ENCODE data around the gene EYA2.
A peak's percentile ranks its signal among the peaks of the same experiment; 100 is the strongest.

EYA2 gene

DNA sequence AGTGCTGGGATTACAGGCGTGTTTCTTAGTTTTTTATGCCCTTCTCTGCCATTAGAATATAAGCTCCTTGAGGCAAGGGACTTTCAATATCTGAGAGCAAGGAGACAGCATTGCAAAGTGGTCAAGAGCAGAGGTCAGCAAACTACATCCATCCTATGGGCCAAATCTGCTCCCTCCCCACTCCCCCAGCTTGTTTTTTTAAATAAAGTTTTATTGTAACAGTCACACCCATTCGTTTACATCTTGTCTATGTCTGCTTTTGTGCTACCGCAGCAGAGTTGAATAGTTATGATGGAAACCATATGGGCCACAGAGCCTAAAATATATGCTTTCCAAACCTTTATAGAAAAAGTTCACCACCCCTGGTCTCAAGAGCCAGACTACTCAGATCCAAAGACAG, 227.9 kb downstream of the EYA2 start:
- no peak for DNase-seq

DNA sequence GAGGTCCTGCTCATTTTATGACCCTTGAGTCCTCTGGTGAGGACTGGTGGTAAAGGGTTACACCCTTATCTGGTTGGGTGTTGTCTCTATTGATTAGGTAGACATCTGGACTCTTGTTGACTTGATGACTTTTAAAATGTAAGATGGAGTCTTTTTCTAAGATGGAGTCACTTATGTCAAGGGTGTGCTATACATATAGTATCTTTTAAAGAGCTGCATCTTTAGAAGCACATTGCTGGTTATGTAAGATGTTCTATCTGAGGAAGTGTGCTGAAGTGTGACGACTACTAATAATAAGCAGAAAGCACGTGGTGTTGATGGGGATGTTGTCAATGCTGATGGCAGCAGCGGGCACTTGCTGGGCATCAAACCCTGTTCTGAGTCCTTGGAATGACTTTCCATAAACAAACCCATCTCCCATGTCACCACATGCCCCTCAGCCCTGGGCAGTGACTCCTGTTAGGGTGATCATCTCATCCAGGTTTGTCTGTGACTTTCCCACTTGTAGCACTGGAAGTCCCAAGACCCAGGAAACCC, 229.6 kb downstream of the EYA2 start:
- no peak for DNase-seq

DNA sequence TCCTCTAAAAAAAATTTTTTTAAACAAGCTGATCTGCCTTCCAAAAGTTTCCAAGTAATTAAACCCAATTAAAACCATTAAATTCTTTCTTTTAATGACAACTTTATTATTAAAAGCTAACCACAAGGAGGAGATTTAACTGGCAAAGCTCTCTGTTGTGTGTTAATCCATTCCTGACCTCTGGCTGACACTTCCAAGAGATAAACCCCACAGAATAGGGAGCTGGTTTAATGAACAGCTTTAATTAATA, 230.8 kb downstream of the EYA2 start:
- no peak for DNase-seq

DNA sequence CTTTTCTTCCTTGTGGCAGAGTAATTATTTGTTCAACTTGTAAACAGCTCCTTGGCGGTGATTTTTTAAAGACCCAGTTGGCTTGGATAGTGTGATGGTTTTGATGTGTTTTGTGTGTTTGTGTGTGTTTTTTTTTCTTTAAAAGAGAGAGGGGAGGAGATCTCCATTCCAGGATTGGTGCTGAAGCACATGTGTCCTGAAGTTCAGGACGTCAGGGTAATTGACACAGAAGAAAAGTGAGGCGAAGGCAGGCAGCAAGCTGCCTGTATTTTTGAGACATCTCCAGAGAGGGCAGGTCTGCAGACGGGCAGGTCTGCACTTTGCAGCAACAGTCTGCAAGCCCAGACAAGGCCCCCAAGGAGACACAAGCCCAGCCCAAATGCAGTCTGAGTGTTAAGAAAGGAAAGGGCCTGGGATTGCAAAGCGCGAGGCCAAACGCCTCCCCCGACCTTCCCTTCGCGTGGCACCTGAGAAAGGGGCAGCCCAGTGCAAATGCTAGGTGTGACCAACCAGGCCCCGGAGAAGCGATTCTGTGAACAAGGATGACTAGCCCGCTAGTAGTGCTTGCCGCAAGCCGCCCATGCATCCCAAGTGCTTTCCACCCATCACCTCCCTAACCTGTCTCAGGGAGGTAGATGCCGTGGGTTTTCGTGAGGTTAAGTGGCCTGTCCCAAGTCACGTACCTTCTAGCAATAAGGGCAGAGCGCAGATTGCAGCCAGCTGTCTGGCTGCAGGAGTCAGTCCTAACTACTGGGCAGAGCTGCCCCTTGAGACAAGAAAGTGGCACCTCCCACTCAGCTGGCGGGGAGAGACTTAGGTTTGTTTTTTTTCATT, 231.3 kb downstream of the EYA2 start:
- DNase-seq, result peak; percentile 63

DNA sequence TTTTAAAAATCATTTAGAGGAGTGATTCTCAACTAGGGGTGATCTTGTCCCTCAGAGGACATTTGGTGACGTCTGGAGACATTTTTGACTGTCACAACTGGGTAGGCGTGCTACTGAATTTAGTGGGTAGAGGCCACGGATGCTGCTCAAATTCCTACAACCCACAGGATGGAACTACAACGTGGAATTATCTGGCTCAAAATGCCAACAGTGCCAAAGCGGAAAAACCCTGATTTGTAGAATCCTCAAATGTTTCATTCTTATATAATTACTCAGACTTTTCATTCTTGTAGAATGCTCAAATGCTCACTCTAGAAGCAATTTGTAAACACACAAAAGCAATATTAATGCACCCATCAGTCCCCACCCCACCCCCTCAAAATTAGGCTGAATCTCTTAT, 232.1 kb downstream of the EYA2 start:
- peak; percentile 75 for DNase-seq

DNA sequence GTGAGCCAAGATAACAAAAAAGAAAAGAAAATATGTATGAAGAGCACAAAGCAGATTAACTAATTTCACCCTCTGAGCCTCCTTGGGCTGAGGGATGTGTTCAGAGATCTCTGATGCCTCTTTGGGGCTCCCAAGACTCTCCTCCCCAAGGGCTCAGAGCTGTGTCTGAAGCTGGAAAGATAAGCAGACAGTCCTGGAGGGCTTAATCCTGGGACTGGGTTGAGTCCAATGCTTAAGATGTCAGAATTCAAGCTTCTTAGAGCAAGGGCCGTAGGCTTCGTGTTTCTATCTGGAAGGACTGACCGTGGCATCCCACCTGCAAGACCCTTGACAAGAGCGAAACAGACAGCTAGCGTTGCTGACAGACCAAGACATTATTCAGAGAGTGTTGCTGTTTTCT, 232.9 kb downstream of the EYA2 start:
- no peak for DNase-seq

DNA sequence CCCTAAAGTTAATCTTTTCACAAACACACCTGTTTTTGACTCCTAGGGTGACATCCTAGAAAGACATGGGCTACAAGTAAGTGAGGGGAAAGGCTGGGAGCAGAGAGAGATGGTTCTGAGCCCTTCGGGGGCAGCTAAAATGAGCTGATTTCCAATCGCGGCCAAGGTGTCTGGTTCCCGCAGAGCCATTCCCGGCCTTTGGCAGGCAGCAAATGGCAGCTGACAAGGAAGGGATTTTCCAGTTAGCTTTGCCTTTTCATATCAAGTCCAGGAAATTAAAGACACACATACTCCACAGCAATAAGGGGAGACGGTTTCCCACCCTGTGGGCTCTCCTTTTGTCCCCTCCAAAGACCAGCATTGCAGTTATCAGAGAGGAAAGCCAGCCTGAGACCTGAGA, 233.4 kb downstream of the EYA2 start:
- DNase-seq, result no peak

DNA sequence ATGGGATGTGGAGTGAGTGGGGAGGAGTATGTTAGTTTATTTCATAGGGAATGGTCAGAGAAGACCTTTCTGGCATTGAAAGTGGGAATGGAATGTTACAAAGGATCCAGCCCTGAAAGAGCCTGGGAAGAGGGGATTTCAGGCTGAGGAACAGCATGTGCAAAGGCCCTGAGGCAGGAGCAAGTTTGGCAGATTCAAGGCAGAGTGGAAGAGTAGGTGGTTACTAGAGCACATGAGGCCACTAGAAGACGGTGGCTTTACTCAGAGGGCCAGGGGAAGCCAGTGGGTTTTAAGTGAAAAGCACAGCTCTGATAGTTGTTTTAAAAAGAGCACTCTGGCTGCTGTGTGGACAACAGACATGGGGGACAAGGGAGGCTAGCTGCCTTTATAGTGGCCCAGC, 234.7 kb downstream of the EYA2 start:
- no peak for DNase-seq

DNA sequence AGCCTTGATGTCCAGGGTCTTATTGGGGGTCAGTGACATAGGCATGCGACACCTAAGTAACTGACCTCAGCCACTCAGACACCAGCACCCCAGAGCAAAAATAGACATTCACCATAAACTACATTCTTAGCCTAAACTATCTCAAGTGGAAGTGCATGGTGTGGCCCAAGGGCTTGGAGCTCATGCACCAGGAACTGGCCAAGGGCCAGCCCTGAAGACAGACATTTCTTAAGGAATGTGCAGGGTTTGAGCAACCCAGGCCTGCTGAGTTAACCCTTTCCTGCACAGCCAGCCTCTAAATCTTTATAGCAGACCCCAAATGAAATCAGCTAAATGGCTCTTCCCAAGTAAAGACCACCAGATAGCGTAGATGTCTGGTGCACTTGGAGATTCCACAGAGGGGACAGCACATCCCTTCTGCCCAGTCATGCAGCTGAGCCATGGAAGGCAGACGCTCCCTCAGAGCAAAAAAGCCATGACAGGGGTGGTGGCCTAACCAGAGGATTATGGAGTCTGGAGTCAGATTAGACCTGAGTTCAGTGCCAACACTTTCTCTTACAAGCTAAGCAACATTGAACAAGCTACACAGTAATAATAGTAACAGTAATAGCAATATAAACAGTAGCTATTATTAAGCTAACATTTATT, 239.3 kb downstream of the EYA2 start:
- peak; percentile 92 for DNase-seq

DNA sequence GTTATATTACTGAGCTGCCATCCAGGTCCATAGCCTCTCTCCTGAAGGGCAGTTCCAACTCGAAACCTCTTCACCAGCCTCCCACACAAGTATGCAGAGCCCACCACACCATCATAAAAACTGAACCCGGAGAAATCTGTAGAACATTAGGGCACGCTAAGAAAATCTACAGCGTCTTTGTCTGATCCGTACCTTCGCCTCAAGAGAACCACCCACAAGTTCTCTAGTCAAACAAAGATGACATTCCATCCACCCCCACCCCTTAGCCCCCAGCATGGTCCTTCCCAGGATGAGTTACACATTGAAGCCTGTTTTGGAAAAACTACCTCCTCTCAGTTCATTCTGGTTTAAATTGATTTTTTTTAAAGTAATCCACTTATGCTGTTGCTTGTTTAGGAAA, 242.1 kb downstream of the EYA2 start:
- DNase-seq, result no peak

DNA sequence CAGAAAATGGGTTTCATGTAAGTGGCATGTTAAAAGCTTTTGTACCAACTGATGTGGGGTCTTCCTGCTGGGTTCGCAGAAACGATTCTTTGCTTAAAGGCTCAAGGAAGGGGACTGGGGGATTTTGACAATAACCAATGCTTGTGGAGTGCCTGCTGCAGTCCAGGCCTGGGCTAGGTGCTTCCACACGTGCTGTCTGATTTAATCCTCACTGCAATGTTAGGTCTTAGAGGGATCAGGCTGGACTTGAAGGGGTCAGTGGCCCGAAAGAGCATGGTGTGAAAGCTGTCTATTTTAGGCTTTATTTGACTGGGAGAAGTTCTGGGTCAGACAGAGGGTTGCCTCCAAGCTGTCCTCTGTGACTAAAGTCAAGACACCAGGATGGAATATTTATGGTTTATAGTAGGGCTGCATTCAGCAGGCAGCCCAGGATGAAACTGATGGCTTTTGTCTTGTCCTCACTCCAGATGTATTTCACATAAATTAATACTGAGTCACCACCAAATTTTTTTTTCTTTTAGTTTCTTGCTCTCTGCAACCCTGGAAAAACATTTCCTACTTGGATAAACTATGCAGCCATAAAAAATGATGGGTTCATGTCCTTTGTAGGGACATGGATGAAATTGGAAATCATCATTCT, 242.7 kb downstream of the EYA2 start:
- peak; percentile 73 for DNase-seq

DNA sequence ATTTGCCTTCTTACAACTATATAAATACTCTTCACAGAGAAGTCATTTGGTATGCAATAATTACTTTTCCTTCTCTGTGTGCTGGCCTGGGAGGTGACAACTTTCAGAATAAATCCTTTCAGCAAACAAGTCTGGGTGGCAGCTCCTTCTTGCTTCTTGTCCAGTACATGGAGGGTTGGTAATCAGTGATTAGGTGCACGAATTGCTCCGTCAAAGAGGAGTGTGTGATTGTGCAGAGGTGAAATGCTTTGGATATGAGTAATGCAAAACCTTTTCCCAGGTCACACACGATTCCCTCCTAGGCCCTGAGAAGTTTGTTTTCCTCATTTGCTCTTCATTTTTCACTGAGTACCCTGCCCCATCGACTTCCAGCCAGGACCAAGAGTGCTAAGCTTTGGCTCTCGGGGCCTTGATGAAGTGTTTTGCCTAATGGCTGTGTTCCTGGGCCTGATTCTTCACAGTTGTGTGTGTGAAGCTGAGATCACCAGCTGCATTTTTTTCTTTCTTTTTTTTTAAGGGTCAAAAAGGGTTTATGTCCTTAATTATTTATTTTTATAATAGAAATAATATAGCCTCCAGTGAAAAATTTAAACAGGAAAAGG, 245.4 kb downstream of the EYA2 start:
- no peak for DNase-seq

DNA sequence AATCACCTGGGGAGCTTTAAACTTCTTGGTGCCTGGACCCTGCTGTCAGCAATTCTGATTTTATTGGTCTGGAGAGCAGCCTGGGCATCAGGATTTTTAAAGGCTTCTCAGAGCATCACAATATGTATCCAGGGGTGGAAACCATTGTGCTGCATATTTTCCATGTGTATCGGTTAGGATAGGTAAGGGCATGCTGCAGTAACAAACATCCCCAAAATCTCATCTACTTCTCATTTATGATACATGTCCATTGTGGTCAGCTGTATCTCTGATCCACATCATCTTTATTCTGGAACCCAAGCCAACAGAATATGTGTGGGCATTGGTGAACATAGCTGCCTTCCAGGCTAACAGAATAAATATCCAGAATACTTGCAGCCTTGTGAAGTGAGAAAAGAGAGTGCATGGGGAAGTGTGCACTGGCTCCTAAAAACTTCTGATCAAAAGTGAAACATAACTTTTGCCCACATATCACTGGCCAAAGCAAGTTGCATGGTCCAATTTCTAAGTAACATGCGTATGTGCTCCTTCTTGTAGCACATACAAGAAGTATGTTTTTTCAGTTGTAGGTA, 246.8 kb downstream of the EYA2 start:
- no peak for DNase-seq

DNA sequence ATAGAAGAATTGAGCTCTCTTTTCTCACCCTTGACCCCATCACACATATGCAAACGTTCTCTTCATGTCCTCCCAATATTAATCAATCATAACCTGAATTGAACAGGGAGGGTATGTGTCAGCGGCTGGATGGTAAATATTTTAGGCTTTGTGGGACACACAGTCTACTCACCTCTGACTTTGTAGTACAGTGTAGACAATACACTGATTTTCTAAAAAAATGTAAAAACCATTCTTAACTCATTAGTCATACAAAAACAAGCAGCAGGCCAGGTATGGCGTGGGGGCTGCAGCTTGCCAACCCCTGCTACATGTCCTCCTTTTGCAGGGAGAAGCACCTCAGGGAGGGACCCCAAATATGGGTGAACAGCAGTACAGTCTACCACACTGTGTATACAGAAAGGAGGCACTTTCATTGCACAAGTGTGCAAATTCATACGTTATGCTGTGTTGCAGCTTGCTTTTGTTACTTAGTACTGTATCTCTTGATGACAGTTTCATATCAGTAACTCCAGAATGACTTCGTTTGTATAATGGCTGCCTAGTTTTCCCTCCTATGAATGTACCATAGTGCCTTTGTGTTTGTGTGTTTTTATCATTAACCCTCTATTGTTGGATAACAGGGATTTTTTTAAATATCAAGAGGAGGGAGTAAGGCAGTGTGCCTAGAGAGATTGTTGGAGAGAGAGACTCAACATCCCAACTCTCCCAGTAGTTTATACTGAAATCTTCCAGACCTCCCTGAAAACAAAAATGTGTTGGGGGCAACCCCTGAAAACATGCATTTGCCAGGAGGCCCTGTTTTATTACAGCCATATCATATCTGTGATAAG, 247.5 kb downstream of the EYA2 start:
- DNase-seq, result no peak

DNA sequence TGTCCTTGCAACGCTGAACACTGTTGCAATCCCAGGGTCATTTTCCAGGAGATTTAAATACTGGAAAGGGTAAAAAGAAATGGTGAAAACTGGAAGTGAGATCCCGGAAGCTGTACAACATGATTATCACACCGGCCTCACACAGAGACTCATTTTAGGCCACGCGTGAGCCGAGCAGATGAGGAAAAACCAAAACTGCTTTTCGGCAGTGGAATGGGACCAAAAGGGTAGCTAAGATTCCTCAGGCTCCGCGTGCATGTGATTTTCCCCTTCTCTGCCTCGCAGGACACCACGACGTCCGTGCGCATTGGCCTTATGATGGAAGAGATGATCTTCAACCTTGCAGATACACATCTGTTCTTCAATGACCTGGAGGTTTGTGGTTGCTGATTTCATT, 248.1 kb downstream of the EYA2 start:
- no peak for DNase-seq

DNA sequence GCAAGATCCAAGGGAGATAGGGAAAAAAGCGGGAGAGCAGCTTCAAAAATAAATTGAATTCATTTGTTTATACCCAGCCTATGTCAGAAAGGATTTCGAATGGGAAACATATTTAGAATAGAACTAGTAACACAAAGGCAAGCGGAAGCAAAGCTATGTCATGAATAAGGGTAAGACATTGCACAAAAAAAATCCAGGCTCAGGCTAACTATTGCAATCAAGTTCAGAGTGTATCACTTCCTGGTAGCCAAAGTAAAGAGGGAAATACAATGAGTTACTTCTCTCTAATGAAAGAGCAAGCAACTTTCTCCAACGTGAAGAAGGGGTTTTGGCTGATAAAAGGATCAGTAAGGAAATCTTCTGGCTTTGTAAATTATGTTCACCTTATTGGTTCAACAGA, 249.0 kb downstream of the EYA2 start:
- no peak for DNase-seq

DNA sequence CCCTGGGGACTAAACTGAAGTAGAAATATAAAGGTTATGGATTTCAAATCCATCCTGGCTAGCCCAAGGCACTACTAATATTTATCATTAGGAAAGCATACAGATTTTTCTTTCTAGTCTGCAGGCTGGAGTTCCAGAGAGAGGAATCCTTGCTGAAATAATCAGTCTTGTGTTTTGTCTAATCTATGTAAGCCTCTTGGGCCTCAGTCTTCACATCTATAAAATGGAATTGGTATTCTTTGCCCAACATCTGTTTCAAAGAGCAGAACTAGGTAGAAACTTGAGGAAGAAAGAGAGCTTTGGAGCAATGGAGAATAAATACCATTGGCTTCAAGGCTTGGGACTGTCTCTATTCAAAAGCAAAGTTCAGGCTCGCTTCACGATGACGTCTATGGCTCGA, 249.8 kb downstream of the EYA2 start:
- DNase-seq, result no peak

DNA sequence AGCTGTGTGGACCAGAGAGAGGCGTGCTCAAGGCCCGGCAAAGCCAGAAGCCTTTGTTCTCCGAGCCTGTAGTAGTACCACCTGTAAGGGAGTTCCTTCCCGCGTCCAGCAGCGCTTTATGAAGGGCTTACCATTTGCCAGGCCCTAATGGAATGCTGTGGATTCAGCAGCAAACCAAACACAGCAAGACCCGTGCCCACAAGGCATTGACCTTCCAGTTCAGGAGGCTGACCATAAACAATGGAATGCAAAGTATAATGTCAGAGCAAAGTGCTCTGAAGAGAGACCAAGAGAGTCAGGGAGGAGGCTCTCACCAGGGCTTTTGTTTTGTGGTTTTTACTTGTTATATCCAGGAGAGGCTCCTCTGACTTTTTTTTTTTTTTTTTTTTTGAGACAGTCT, 252.0 kb downstream of the EYA2 start:
- peak; percentile 74 for DNase-seq

DNA sequence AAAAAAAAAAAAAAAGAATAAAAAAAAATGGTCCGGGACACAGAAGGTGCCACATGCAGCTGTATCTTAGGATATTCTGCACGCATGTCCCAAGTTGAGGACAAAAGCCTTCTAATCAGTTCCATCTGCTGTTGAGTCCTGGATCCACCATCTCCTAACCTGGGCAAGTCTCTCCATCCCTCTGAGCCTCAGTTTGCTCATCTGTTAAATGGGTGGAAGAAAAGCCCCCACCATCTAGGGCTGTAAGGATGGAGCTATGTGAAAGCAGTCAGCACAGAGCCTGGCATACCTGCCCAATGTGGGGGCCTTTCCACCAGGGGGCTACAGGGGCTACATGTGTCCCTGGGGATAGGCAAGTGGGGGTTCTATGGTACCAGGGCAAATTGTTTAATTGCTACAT, 253.4 kb downstream of the EYA2 start:
- no peak for DNase-seq

DNA sequence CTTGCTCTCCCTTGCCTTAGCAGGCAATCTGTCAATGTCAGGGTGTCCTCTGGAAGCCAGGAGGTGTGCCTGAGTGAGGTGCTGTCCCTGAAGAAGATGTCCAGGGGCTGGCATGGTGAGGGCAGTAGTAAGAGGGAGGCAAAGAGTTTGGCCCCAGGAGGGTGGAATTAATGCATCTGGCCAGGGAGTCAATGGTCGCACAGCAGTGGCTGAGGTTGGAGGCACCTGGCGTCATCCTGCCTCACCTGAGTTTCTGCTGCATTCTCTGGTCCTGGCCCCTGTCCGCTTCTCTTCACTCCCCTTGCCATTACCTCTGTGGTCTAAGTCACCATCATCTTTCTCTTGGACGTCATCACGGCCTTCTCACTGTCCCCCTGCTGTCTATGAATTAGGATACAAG, 255.3 kb downstream of the EYA2 start:
- DNase-seq, result no peak

DNA sequence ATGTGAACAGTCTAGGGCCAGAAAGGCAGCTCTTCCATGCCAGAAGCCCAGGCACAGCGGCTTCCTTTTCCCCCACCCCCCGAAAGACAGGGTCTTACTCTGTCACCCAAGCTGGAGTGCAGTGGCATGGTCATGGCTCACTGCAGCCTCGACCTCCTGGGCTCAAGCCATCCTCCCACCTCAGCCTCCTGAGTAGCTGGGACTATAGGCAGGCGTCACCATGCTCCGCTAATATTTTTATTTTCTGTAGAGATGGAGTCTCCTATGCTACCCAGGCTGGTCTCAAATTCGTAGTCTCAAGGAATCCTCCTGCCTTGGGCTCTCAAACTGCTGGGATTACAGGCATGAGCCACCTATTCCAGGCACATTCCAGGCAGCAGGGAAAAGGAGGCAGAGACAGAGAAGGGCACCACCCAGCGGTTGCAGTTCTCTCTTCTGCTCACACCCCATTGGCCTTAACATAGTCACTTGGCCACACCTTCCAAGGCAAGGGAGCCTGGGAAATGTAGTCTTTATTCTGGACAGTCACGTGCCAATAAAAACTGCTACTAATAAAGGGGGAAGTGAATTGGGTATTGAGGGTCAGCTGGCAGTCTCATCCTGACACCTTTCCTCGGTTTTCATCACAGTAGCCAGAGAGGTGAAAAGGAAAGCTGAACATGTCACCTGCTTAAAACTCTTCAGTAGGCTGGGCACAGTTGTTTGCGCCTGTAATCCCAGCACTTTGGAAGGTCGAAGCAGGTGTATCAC, 255.9 kb downstream of the EYA2 start:
- peak; percentile 83 for DNase-seq

DNA sequence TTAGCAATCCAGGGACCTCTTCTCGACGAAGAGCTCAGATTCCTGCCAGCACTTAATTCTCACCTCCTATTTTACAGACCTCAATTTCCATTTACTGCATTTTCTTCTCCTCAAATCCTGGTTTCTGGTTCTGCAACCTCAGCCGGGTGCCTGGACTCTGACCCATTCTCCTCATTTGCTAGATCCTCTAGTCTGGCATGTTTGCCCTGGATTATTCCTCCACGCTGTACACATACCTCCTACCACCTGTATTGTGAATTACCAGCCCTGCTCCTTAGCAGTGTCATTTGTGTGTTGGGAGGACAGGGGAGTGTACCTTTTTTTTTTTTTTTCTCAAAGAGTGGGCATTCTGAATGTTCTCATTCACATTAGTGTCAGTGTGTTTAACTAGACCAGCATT, 257.4 kb downstream of the EYA2 start:
- no peak for DNase-seq
